DOHH2 (cell line): ENCODE measurements around the gene OSBPL2.

Source experiments
- CTCF ChIP-seq: fragments of 200-600 bp; sonication (generic); IDR thresholded peaks from one replicate; pipeline ENCODE4 v1.5.1; 2014; ENCODE audit warnings: antibody characterized with exemption, mild to moderate bottlenecking, low read depth, low read length; ENCODE audit not compliant: poor library complexity, severe bottlenecking
- EZH2phosphoT487 ChIP-seq: fragments of 200-600 bp; sonication (generic); IDR thresholded peaks from 2 replicates; pipeline ENCODE4 v1.6.1; 2017; ENCODE audit warnings: borderline replicate concordance, mild to moderate bottlenecking, antibody characterized with exemption, low read length, moderate library complexity, mixed read lengths

GRCh38 chr20:62235001-62235776 lies 3.1 kb upstream of the OSBPL2 start:
- no peak for TF ChIP-seq CTCF
- no peak for TF ChIP-seq EZH2phosphoT487
